Fibroblast of skin of abdomen (primary cell): ENCODE data around the gene AGAP1.
"Not testable (repeated sequence)": the region's sequence is repeated elsewhere in the genome, so short reads cannot be mapped to it uniquely, and the experiment has no call there.

Source experiments
- DNase-seq: peaks from one replicate; pipeline ENCODE4 v3.0.0-alpha.2; 2013

The AGAP1 gene

GRCh38 chr2:236052926-236053821 is 559.3 kb downstream of the AGAP1 start:
- no peak for DNase-seq

- no peak for DNase-seq
Measured at GRCh38 chr2:236054125-236054524, 560.3 kb downstream of the AGAP1 start.

- no peak for DNase-seq
Measured at GRCh38 chr2:236054621-236055305, 560.9 kb downstream of the AGAP1 start.

GRCh38 chr2:236055471-236055870 is 561.6 kb downstream of the AGAP1 start:
- DNase-seq = no peak

DNA sequence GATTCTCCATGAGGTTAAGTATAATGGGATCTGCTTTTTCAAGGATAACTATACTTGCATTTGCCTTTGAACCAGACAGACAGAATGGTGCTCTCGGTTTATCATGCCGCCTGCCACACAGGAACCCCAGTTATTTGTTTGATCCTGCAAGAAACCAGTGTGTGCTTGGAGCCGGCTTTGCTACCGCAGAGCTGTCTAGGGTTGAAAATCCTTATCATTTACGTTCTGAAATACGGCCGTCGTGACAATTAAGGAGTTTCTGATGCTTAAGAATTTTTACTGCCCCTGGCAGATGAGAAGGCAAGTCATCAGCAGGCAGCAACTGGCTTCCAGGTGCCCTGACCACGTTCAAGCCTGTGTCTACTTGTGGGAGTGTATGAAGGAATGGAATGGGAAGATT is 562.3 kb downstream of the AGAP1 start:
- DNase-seq = no peak

DNA sequence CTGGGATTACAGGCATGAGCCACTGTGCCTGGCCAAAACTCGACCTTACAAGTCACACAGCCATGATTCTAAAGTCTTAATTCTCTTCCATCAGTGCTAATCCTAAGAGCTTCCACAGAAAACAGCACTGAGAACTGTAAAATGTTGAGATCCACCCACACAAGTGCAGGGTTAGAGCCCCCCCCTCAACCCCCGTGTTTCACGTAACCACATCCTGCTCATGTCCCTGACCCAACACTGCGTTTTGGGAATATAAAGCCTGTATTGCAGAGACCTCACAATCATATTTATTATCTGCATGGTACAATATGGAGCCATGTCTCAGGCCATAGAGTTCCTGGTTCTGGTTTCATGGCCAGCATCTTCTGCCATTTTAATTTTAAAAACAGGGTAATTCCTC is 563.5 kb downstream of the AGAP1 start:
- no peak for DNase-seq

DNA sequence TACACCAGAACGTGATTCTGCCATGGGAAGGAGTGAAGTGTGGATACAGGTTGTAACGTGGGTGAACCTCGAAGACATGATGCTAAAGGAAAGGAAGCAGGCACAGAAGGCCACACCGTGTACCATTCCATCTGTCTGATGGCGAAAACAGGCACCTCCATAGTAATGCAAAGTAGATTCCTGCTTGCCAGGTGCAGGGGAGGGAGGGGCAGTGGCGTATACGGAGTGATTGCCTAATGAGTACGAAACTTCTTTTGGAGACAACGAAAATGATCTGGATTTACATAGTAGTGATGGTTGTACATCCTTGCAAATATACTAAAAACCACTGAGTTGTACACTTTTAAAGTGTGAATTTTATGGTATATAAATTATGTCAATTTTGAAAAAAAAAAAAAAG is 567.7 kb downstream of the AGAP1 start:
- DNase-seq = no peak

GRCh38 chr2:236061899-236062298 is 568.1 kb downstream of the AGAP1 start:
- DNase-seq = no peak

- not testable (repeated sequence) for DNase-seq
Measured at GRCh38 chr2:236062806-236063205, 569.0 kb downstream of the AGAP1 start.

DNA sequence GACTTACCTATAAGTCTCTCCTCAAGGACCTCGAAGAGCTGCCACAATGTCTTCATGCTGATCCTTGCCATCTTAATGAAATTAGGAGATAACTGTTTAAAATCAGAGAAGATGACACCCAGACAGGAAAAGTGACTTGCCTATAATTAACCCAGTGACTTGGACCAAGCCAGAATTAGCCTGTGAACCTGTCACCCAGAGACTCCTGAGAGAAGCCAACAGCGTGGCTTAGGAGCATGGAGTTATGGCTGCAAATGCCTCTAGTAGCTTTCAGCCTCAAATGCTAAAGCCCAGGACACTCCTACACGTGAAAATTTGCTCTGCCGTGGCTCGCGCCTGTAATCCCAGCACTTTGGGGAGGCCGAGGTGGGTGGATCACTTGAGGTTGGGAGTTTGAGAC is 570.2 kb downstream of the AGAP1 start:
- DNase-seq = no peak

- DNase-seq = no peak
Measured at GRCh38 chr2:236065314-236066160, 571.7 kb downstream of the AGAP1 start.

DNA sequence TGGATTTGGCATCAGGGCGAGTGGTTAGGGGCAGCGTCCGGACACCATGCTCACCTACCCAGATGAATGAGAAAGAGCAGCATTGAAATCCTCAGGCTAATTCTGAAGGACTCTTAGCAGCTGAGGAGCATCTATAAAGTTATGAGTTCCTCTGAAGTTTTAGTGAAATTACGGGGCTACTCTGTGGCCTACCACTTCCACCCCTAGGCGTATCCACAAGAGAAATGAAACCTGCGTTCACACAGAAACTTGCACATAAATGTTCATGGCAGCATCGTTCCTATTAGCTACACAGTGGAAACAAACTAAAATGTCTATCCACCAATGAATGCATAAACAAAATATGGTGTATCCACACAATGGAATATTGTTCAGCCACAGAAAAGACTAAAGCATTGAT is 576.4 kb downstream of the AGAP1 start:
- no peak for DNase-seq

GRCh38 chr2:236073246-236073645 is 579.4 kb downstream of the AGAP1 start:
- no peak for DNase-seq

DNA sequence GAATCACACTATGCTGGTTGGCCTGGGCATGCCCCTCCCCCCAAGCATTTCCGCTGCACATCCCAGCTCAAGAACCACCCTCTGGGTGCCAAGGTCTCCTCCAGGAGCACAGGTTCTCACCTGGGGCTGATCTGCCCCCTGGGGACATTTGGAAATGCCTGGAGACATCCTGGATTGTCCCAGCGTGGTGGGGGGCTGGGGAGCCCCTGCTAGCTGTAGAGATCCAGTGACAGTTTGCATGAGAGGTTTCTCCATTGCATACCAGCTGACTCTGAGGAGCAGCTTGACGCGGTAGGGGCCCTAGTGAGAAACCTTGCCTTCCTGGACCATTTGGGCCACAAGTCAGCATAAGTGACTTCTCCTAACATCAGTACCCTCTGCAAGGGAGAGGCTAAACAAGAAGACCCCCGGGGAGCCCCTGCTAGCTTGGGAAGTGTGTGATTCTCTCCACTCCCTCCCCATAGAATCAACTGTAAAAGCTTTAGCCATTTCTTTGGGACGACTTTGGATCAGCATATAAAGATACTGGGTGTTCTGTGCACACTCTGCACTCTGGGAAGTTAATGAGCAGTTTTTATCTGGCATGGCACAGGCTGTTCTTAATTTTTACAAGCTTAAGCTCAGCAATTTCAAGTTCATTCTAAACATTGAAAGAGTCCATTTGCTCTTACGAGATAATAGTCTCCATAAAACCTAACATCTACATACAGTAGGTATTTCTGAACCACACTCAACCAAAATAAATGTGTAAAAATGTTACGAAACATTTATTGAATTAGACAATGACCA is 580.2 kb downstream of the AGAP1 start:
- no peak for DNase-seq

- DNase-seq = no peak
Measured at GRCh38 chr2:236075802-236076201, 582.0 kb downstream of the AGAP1 start.

DNA sequence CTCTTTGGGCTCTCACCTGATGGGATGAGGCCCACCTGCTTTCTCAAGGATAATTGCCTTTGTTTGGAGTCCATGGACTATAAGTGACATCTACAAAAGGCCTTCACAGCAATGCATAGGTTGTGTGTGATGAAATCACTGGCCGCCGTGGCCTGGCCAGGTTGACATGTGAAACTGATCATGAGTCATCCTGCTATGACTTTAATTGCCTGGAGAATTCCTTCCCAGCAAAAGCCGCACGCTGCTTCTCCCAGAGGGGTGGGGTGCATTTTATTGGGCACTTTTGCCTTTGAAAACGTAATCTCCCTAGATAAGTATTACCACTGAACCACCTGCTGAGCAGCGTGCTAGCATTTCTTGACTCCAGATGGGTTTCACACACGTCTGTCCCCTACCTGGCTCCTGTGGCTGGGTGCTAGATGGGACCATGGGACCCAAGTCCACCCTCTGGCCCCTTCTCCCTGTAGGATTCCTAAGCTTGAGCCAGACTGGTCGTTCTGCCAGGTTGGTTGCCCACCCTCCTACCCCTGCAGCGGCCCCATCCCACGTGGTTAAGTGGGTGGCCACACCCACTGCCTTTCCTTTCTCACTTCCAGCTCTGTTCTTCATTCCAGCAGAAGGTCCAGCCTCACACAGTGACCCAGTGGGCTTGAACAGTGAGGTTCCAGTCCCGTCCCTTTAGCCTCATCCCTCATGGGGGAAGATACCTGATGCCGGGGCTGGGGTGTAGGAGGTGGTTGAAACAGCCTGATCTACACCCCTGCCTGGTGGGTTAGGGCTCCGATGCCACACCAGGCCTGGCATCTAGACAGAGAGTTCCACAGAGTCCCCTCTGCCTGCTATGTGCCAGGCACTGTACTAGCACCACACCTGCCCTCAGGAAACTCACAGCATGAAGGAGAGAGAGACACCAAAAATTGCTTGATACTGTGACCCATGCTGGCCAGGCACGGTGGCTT is 584.7 kb downstream of the AGAP1 start:
- DNase-seq = peak; percentile 80

- no peak for DNase-seq
Measured at GRCh38 chr2:236080412-236080811, 586.6 kb downstream of the AGAP1 start.

GRCh38 chr2:236081171-236081570 is 587.3 kb downstream of the AGAP1 start:
- DNase-seq = no peak

DNA sequence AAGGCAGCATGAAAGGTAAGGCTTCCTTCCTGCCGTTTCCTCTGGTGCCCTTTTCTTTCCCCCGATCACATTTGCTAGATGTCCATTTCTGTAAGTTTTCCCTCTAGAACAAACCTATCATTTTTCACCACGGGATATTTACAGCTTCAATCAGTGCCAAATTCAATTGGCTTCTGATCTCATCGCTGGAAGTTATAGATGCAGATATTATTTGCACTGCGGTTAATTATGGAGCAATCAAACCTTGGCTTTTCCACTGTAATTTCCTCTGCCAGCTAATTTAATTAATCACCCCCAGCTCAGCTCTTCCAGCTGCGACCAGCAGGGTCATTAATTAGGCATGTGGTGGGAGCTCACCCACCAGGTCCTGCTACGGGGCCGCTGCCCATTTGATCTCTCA is 588.2 kb downstream of the AGAP1 start:
- no peak for DNase-seq

DNA sequence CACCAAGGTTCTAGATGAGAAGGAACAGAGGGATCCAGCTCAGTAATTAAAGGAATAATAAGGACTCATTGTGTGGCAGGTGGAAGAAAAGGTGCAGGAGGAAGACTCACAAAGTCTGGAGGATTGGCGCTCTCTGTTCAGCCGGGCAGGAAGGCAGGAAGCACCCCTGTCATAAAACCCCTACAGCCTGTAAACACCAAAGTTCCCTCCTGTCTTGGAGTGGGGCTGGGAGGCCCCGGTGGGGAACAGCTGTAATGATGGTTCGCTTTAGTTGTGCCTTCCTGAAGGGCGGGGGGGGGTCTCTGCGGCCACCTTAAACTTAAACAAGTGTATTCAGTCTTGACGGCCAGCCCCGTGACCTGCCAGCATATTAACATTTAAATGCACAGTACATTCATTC is 590.1 kb downstream of the AGAP1 start:
- DNase-seq = no peak

- no peak for DNase-seq
Measured at GRCh38 chr2:236085211-236085610, 591.4 kb downstream of the AGAP1 start.
